ENCODE measurements around the gene ANK3. TPM values are rescaled to one million over a fixed set of nuclear protein-coding genes. Genes with fewer than 3 reads are reported as not detected.

The ANK3 gene
- total RNA-seq, 1 experiment from 2014 or later, result 69.6 TPM

- TF ChIP-seq CREM (CRISPR knock-in tag; IDR thresholded peaks at IDR 0.05) (no peak), HMGXB4 (CRISPR knock-in tag; IDR thresholded peaks at IDR 0.05) (no peak), RORB (CRISPR knock-in tag; IDR thresholded peaks at IDR 0.05) (no peak), ZNF671 (CRISPR knock-in tag; IDR thresholded peaks at IDR 0.05) (no peak), SOX15 (CRISPR knock-in tag; IDR thresholded peaks at IDR 0.05) (no peak), FOXJ3 (CRISPR knock-in tag; IDR thresholded peaks at IDR 0.05; ENCODE audit: borderline replicate concordance) (no peak)
- Mint-ChIP-seq H3K27ac (no peak overlapping the region), H3K36me3 (no peaks in the 10 kb centered on the region), H3K27me3 (ENCODE audit: low read depth) (no peaks in the 10 kb centered on the region), H3K4me3 (no peak overlapping the region), H3K4me1 (peaks cover 5% of the 10 kb centered on the region), H3K9me3 (no peaks in the 10 kb centered on the region)
- POLR2A ChIA-PET, result no interaction called here
- CTCF ChIA-PET, result no interaction called here
- ATAC-seq (peak; percentile 38; the same call in 1 of the 2 replicates), DNase-seq (ENCODE audit: low spot score) (no peak)
Observed at GRCh38 chr10:60290558-60290957, 99.1 kb downstream of the ANK3 start.

- H3K36me3 Mint-ChIP-seq, result no peaks in the 10 kb centered on the region
- ChIA-PET POLR2A (no interaction called here), CTCF (interaction anchor here (0.6 kb wide), 1 partner anchor 206 kb away, joined by 4 read pairs; no protein-coding TSS in a partner anchor)
- H3K9me3 Mint-ChIP-seq, result no peaks in the 10 kb centered on the region
- DNase-seq (ENCODE audit: low spot score), result no peak
- H3K27ac Mint-ChIP-seq, result no peak overlapping the region
- H3K4me1 Mint-ChIP-seq, result peaks cover 5% of the 10 kb centered on the region
- no peak overlapping the region for H3K4me3 Mint-ChIP-seq
- ATAC-seq, result no peak
- no peaks in the 10 kb centered on the region for H3K27me3 Mint-ChIP-seq (ENCODE audit: low read depth)
- TF ChIP-seq ARID4B (CRISPR knock-in tag; IDR thresholded peaks at IDR 0.05; ENCODE audit: borderline replicate concordance) (no peak), NFE2L1 (CRISPR knock-in tag; IDR thresholded peaks at IDR 0.05) (no peak), IRF1 (CRISPR knock-in tag; IDR thresholded peaks at IDR 0.05) (no peak), GRHL2 (CRISPR knock-in tag; IDR thresholded peaks at IDR 0.05; ENCODE audit: insufficient replicate concordance, severe bottlenecking) (no peak), TEAD4 (CRISPR knock-in tag; IDR thresholded peaks at IDR 0.05) (no peak), SP1 (CRISPR knock-in tag; conservative IDR thresholded peaks at IDR 0.05) (no peak), USF2 (CRISPR knock-in tag; IDR thresholded peaks at IDR 0.05) (no peak), CBFB (CRISPR knock-in tag; IDR thresholded peaks at IDR 0.05; ENCODE audit: low read depth) (no peak), ETV6 (CRISPR knock-in tag; IDR thresholded peaks at IDR 0.05) (no peak), ATF6 (CRISPR knock-in tag; IDR thresholded peaks at IDR 0.05) (no peak), FOXP4 (CRISPR knock-in tag; IDR thresholded peaks at IDR 0.05) (no peak), ZNF532 (CRISPR knock-in tag; IDR thresholded peaks at IDR 0.05; ENCODE audit: borderline replicate concordance) (no peak), KAT7 (CRISPR knock-in tag; IDR thresholded peaks at IDR 0.05; ENCODE audit: borderline replicate concordance) (no peak), IRF2 (CRISPR knock-in tag; IDR thresholded peaks at IDR 0.05; ENCODE audit: borderline replicate concordance, low read depth) (no peak)
Observed at GRCh38 chr10:60289800-60290199, 99.9 kb downstream of the ANK3 start.

Measured in WTC11 (cell line).